Cardiac muscle cell (in vitro differentiated cells and primary cell): ENCODE results near the gene CDK13. TPM values are rescaled to one million over a fixed set of nuclear protein-coding genes. Genes with fewer than 3 reads are reported as not detected.

ENCODE experiments used
- DNase-seq, 2 donors: peaks; one replicate each; pipeline versions ENCODE4 v3.0.0 to v3.0.0-alpha.2; 2010 to 2017; ENCODE audit warnings: low read depth in 1 of 2, low spot score in 1 of 2
- H3K27ac ChIP-seq: fragments of 200-600 bp; sonication (generic); 2 replicates; pipeline ENCODE4 v1.5.1; 2016
- H3K27me3 ChIP-seq: fragments of 200-600 bp; sonication (generic); 2 replicates; pipeline ENCODE4 v1.6.0; 2016; ENCODE audit warnings: control low read depth
- H3K36me3 ChIP-seq: fragments of 200-600 bp; sonication (generic); 2 replicates; pipeline ENCODE4 v1.5.1; 2016; ENCODE audit warnings: control low read depth
- H3K4me1 ChIP-seq: fragments of 200-600 bp; sonication (generic); 2 replicates; pipeline ENCODE4 v1.8.1; 2017; ENCODE audit warnings: low read depth, mild to moderate bottlenecking, mixed run types
- H3K4me3 ChIP-seq: fragments of 200-600 bp; sonication (generic); 2 replicates; pipeline ENCODE4 v1.5.1; 2016; ENCODE audit warnings: mild to moderate bottlenecking
- H3K9me3 ChIP-seq: fragments of 200-600 bp; sonication (generic); 2 replicates; pipeline ENCODE4 v1.5.1; 2017; ENCODE audit warnings: low read depth, mild to moderate bottlenecking, control low read depth
- CTCF ChIP-seq: IDR thresholded peaks from 2 replicates; pipeline ENCODE4 v1.5.1; 2012; ENCODE audit warnings: low read depth, mild to moderate bottlenecking, low read length
- polyA plus RNA-seq: library from polyadenylated mRNA; unstranded; fragments of >200 nt; fragmentation: Nextera tagmentation; extraction: Ambion mirVana; gene quantifications from 2 replicates; pipeline ENCODE4 v1.2.1, GENCODE V29; 2016
- total RNA-seq: library from RNA; depleted of rRNA; stranded (reverse); fragments of >200 nt; gene quantifications from 2 replicates; pipeline ENCODE4 v1.2.3, GENCODE V29; 2016

Gene CDK13
- total and polyA plus RNA-seq, 2 experiments from 2014 or later = 30.5 to 76.5 TPM

GRCh38 chr7:39923091-39923490 is 27.0 kb upstream of the CDK13 start:
- Histone ChIP-seq H3K9me3 (no peaks in the 10 kb centered on the region), H3K4me1 (peaks cover 5% of the 10 kb centered on the region), H3K27me3 (no peaks in the 10 kb centered on the region), H3K36me3 (no peaks in the 10 kb centered on the region), H3K27ac (no peak overlapping the region), H3K4me3 (no peak overlapping the region)
- DNase-seq = no peak
- TF ChIP-seq CTCF = no peak

- Histone ChIP-seq H3K4me1 (peaks cover 5% of the 10 kb centered on the region), H3K27me3 (no peaks in the 10 kb centered on the region), H3K4me3 (no peak overlapping the region), H3K9me3 (no peaks in the 10 kb centered on the region), H3K27ac (no peak overlapping the region), H3K36me3 (no peaks in the 10 kb centered on the region)
- no peak for DNase-seq
- TF ChIP-seq CTCF = no peak
These were observed 25.9 kb upstream of the CDK13 start for GRCh38 chr7:39924122-39924521.

GRCh38 chr7:39926111-39926510 is 23.9 kb upstream of the CDK13 start:
- TF ChIP-seq CTCF = no peak
- Histone ChIP-seq H3K4me3 (no peak overlapping the region), H3K27ac (no peak overlapping the region), H3K36me3 (no peaks in the 10 kb centered on the region), H3K27me3 (no peaks in the 10 kb centered on the region), H3K4me1 (peaks cover 5% of the 10 kb centered on the region), H3K9me3 (no peaks in the 10 kb centered on the region)
- no peak for DNase-seq

- no peaks in the 10 kb centered on the region for H3K27me3 ChIP-seq
- no peak for TF ChIP-seq CTCF
- DNase-seq = no peak
- H3K27ac ChIP-seq = no peak overlapping the region
- no peaks in the 10 kb centered on the region for H3K36me3 ChIP-seq
- no peaks in the 10 kb centered on the region for H3K4me1 ChIP-seq
- H3K9me3 ChIP-seq = no peaks in the 10 kb centered on the region
- no peak overlapping the region for H3K4me3 ChIP-seq
These were observed 23.0 kb upstream of the CDK13 start for GRCh38 chr7:39927018-39927417.

GRCh38 chr7:39934132-39934531 is 15.9 kb upstream of the CDK13 start:
- H3K9me3 ChIP-seq = no peaks in the 10 kb centered on the region
- H3K36me3 ChIP-seq = no peaks in the 10 kb centered on the region
- no peak for TF ChIP-seq CTCF
- DNase-seq = no peak
- no peaks in the 10 kb centered on the region for H3K27me3 ChIP-seq
- H3K27ac ChIP-seq = no peak overlapping the region
- H3K4me1 ChIP-seq = no peaks in the 10 kb centered on the region
- no peak overlapping the region for H3K4me3 ChIP-seq

GRCh38 chr7:39936761-39937160 is 13.3 kb upstream of the CDK13 start:
- H3K36me3 ChIP-seq = no peaks in the 10 kb centered on the region
- no peak for TF ChIP-seq CTCF
- no peak overlapping the region for H3K4me3 ChIP-seq
- H3K27me3 ChIP-seq = no peaks in the 10 kb centered on the region
- no peaks in the 10 kb centered on the region for H3K9me3 ChIP-seq
- no peaks in the 10 kb centered on the region for H3K4me1 ChIP-seq
- DNase-seq = no peak
- no peak overlapping the region for H3K27ac ChIP-seq
